Measurements from ENCODE around the gene SRGAP1. TPM values are rescaled to one million over a fixed set of nuclear protein-coding genes. Genes with fewer than 3 reads are reported as not detected.

The SRGAP1 gene
- total RNA-seq, 1 donor from 2014 or later = 3.0 TPM

- Histone ChIP-seq H3K4me2 (no peak overlapping the region), H4K20me1 (ENCODE audit: low read depth) (no peaks in the 10 kb centered on the region), H3K9me3 (ENCODE audit: low read depth) (no peaks in the 10 kb centered on the region), H2AFZ (replicated peaks) (no peak overlapping the region), H3K9ac (no peak overlapping the region), H3K36me3 (no peaks in the 10 kb centered on the region), H3K4me1 (no peaks in the 10 kb centered on the region), H3K4me3 (no peak overlapping the region), H3F3A (ENCODE audit: low read depth) (no peaks in the 10 kb centered on the region), H3K27me3 (no peaks in the 10 kb centered on the region), H3K79me2 (ENCODE audit: low read depth) (no peaks in the 10 kb centered on the region), H3K27ac (no peak overlapping the region)
- TF ChIP-seq CTCF (IDR thresholded peaks at IDR 0.05) (no peak), EZH2phosphoT487 (IDR thresholded peaks at IDR 0.05) (no peak), EZH2 (IDR thresholded peaks at IDR 0.05) (no peak)
- no peak for DNase-seq (ENCODE audit: low spot score)
- H3K4me1 Mint-ChIP-seq = no peaks in the 10 kb centered on the region
- peaks cover 11% of the 10 kb centered on the region for H3K36me3 Mint-ChIP-seq
- no peaks in the 10 kb centered on the region for H3K9me3 Mint-ChIP-seq
- H3K27me3 Mint-ChIP-seq (ENCODE audit: insufficient read depth, low read depth) = no peaks in the 10 kb centered on the region
- H3K4me3 Mint-ChIP-seq = no peak overlapping the region
- no peak overlapping the region for H3K27ac Mint-ChIP-seq
These were observed 254.3 kb downstream of the SRGAP1 start for GRCh38 chr12:64098709-64099354.

GRCh38 chr12:64099397-64099796 is 254.9 kb downstream of the SRGAP1 start:
- Histone ChIP-seq H3K79me2 (ENCODE audit: low read depth) (no peaks in the 10 kb centered on the region), H3K27ac (no peak overlapping the region), H3K27me3 (no peaks in the 10 kb centered on the region), H3K4me1 (no peaks in the 10 kb centered on the region), H4K20me1 (ENCODE audit: low read depth) (no peaks in the 10 kb centered on the region), H2AFZ (replicated peaks) (no peak overlapping the region), H3F3A (ENCODE audit: low read depth) (no peaks in the 10 kb centered on the region), H3K4me3 (no peak overlapping the region), H3K9ac (no peak overlapping the region), H3K4me2 (no peak overlapping the region), H3K36me3 (no peaks in the 10 kb centered on the region), H3K9me3 (ENCODE audit: low read depth) (no peaks in the 10 kb centered on the region)
- Mint-ChIP-seq H3K27me3 (ENCODE audit: insufficient read depth, low read depth) (no peaks in the 10 kb centered on the region), H3K9me3 (no peaks in the 10 kb centered on the region), H3K36me3 (peaks cover 11% of the 10 kb centered on the region), H3K4me1 (no peaks in the 10 kb centered on the region), H3K4me3 (no peak overlapping the region), H3K27ac (no peak overlapping the region)
- DNase-seq (ENCODE audit: low spot score) = no peak
- TF ChIP-seq CTCF (IDR thresholded peaks at IDR 0.05) (no peak), EZH2phosphoT487 (IDR thresholded peaks at IDR 0.05) (no peak), EZH2 (IDR thresholded peaks at IDR 0.05) (no peak)

- Histone ChIP-seq H3K27me3 (no peaks in the 10 kb centered on the region), H3K4me1 (no peaks in the 10 kb centered on the region), H3K9ac (no peak overlapping the region), H3K36me3 (no peaks in the 10 kb centered on the region), H3K9me3 (ENCODE audit: low read depth) (no peaks in the 10 kb centered on the region), H3K4me3 (no peak overlapping the region), H2AFZ (replicated peaks) (no peak overlapping the region), H3K27ac (no peak overlapping the region), H3K79me2 (ENCODE audit: low read depth) (no peaks in the 10 kb centered on the region), H3K4me2 (no peak overlapping the region), H3F3A (ENCODE audit: low read depth) (no peaks in the 10 kb centered on the region), H4K20me1 (ENCODE audit: low read depth) (no peaks in the 10 kb centered on the region)
- H3K36me3 Mint-ChIP-seq = peaks cover 11% of the 10 kb centered on the region
- no peak for DNase-seq (ENCODE audit: low spot score)
- no peak overlapping the region for H3K27ac Mint-ChIP-seq
- H3K27me3 Mint-ChIP-seq (ENCODE audit: insufficient read depth, low read depth) = no peaks in the 10 kb centered on the region
- TF ChIP-seq EZH2phosphoT487 (IDR thresholded peaks at IDR 0.05) (no peak), CTCF (IDR thresholded peaks at IDR 0.05) (no peak), EZH2 (IDR thresholded peaks at IDR 0.05) (no peak)
- peaks cover 5% of the 10 kb centered on the region for H3K4me1 Mint-ChIP-seq
- H3K9me3 Mint-ChIP-seq = no peaks in the 10 kb centered on the region
- no peak overlapping the region for H3K4me3 Mint-ChIP-seq
These were observed 257.8 kb downstream of the SRGAP1 start for GRCh38 chr12:64102339-64102738.
